Central memory CD8-positive, alpha-beta T cell (primary cell): ENCODE data around the gene DLG1.
A peak's percentile ranks its signal among the peaks of the same experiment; 100 is the strongest.
"Not testable (repeated sequence)": the region's sequence is repeated elsewhere in the genome, so short reads cannot be mapped to it uniquely, and the experiment has no call there.

Experiments
- ATAC-seq: fragments of 150-1000 bp; cut with Tn5 transposase; replicated peaks from 2 replicates; pipeline ENCODE4 v1.10.0; 2022; ENCODE audit warnings: mild to moderate bottlenecking, moderate FRiP score, moderate number of reproducible peaks; ENCODE audit not compliant: poor library complexity, severe bottlenecking; ENCODE audit errors: extremely low read depth
- DNase-seq, 2 donors: peaks; one replicate each; pipeline ENCODE4 v3.0.0; 2021; ENCODE audit warnings: low spot score in 2 of 2
- H3K27ac Mint-ChIP-seq: one replicate; pipeline ENCODE4 v1.8.0; 2022; ENCODE audit warnings: low read depth, mild to moderate bottlenecking, moderate library complexity, mixed read lengths
- H3K27me3 Mint-ChIP-seq: one replicate; pipeline ENCODE4 v1.8.0; 2022; ENCODE audit warnings: mixed read lengths
- H3K36me3 Mint-ChIP-seq: one replicate; pipeline ENCODE4 v1.8.0; 2022; ENCODE audit warnings: mild to moderate bottlenecking, moderate library complexity, mixed read lengths; ENCODE audit not compliant: insufficient read depth
- H3K4me1 Mint-ChIP-seq: one replicate; pipeline ENCODE4 v1.8.0; 2022; ENCODE audit warnings: mixed read lengths
- H3K4me3 Mint-ChIP-seq: one replicate; pipeline ENCODE4 v1.8.0; 2022; ENCODE audit warnings: mild to moderate bottlenecking, moderate library complexity, mixed read lengths
- H3K9me3 Mint-ChIP-seq: one replicate; pipeline ENCODE4 v1.8.0; 2022; ENCODE audit warnings: mixed read lengths

Gene DLG1

DNA sequence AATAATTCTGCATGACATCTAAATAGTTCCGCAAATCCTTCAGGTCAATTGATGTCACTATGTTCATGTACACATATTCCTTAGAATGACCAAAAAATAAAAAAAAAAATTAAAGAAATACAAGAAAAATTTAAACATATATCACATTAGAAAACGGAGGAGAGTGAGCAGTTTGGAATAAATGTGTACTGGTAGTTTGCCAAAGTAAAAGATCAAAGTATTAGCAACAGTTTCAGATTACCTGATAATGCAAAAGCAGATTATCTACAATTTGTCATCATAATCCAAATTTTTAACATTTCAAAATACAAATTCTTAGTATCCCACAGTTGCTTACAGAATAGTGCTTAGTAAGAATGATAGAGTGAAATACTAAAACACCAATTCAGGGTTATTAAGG lies 1.9 kb downstream of the DLG1 start:
- H3K4me3 Mint-ChIP-seq: peak overlapping the region; percentile 92
- H3K36me3 Mint-ChIP-seq: peaks cover 8% of the 10 kb centered on the region
- no peaks in the 10 kb centered on the region for H3K27me3 Mint-ChIP-seq
- ATAC-seq: no peak
- peak overlapping the region; percentile 88 for H3K27ac Mint-ChIP-seq
- peaks cover 34% of the 10 kb centered on the region for H3K4me1 Mint-ChIP-seq
- DNase-seq: no peak
- H3K9me3 Mint-ChIP-seq: no peaks in the 10 kb centered on the region

DNA sequence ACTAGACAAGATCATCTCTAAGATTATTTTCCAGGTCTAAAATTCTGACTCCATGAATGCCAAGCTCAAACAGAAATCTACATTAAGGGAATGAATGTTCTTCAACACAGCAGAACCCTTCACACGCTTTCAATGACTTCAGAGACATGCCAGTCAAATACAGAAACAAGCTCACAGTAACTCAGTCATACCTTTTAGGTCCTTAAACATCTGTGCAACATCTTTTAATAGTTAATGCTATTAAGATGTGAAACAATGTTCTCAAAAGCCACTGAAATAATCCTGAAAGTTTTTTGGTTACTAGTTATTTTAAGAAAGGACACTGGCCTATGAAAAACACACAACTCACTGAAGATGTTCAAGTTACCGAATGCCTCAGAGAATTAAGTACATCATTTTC lies 2.5 kb downstream of the DLG1 start:
- no peaks in the 10 kb centered on the region for H3K9me3 Mint-ChIP-seq
- H3K27ac Mint-ChIP-seq: no peak overlapping the region
- no peak for ATAC-seq
- H3K4me3 Mint-ChIP-seq: no peak overlapping the region
- peaks cover 12% of the 10 kb centered on the region for H3K36me3 Mint-ChIP-seq
- no peaks in the 10 kb centered on the region for H3K27me3 Mint-ChIP-seq
- no peak for DNase-seq
- peaks cover 41% of the 10 kb centered on the region for H3K4me1 Mint-ChIP-seq

DNA sequence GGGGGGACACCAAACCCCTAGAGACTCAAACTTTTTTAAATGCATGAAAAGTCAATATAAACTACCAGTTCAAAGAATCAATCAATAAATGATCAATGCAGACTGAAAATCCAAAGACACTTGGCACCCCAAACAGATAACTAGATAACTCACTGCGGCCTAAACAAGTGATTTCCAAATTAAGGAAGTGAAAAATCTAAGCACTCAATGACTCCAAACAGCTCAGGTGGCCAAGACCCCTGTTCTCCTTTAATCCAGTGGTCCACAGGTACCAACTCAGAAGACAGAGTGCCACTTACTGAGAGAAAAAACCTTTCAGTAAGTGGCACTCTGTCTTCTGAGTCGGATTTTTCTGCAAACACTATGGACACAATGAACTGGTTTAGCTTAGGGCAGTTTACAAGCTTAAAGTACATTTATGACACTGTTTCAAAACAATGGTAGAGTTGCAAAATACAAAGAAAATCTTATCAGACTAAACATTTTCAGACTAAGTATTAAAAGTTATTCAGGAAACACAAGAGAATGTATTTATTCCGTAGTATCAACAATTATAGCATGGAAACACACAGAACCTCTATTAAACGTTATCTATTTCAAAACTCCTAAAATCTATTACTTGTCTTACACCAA lies 4.7 kb downstream of the DLG1 start:
- ATAC-seq: no peak
- Mint-ChIP-seq H3K4me1 (peaks cover 42% of the 10 kb centered on the region), H3K4me3 (no peak overlapping the region), H3K27ac (no peak overlapping the region), H3K9me3 (no peaks in the 10 kb centered on the region), H3K36me3 (peaks cover 19% of the 10 kb centered on the region), H3K27me3 (no peaks in the 10 kb centered on the region)
- DNase-seq: no peak

DNA sequence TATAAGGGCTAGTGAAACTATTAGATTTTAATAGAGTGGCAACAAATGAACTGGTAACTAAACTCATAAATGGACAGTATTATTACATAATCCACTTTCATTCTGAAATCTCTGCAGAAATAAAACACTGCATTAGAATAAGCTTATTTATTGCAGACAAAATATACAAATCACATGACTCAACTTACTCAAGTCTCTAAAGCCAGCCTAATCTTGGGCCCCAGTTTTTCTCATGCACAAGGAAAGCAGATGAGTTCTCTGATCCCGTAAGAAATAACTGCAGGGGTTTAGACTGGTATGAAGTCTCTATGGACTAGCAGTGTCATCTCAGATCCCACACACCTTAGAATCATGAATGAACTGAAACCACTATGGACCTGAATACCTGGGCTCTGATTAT lies 5.8 kb downstream of the DLG1 start:
- no peaks in the 10 kb centered on the region for H3K27me3 Mint-ChIP-seq
- H3K4me3 Mint-ChIP-seq: no peak overlapping the region
- no peak for DNase-seq
- H3K27ac Mint-ChIP-seq: no peak overlapping the region
- peaks cover 41% of the 10 kb centered on the region for H3K4me1 Mint-ChIP-seq
- no peaks in the 10 kb centered on the region for H3K9me3 Mint-ChIP-seq
- peaks cover 27% of the 10 kb centered on the region for H3K36me3 Mint-ChIP-seq
- no peak for ATAC-seq

DNA sequence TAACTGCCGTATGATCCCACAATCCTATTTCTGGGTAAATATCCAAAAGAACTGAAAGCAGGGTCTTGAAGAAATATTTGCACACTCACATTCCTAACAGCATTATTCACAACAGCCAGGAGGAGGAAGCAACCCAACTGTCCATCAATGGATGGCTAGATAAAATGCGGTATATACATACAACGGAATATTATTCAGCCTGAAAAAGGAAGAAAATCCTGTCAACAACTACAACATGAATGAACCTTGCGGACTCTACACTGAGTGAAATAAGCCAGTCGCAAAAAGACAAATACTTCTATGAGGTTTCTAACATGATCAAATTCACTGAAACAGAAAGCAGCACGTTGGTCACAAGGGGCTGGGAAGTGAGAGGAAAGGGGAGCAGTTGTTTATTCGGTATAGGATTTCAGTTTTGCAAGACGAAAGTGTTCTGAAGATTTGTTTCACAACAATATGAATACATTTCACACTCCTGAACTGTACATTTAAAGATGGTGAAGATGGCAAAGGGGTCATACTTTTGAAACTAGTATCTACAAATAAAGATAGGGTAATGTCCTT lies 6.2 kb downstream of the DLG1 start:
- H3K4me3 Mint-ChIP-seq: no peak overlapping the region
- DNase-seq: no peak

DNA sequence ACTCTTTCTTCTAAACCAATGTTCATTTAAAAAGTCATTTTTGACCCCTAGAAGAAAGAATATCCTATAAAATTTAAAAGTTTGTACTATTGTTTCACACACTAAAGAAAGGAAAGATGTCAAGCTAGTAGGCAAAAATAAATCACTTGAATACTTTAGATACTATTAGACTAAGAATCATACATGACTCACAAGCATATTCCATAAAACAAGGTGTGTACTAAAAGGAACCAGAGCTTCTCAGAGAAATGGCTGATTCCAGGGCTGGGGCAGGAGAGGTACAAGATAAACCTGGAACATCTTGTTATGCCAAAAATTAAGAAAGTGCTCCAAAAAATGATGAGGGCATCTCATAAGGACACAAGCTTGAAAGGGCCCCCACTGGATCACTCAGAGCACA lies 8.7 kb downstream of the DLG1 start:
- DNase-seq (no peak), ATAC-seq (no peak)
- H3K4me3 Mint-ChIP-seq: no peak overlapping the region
- peaks cover 32% of the 10 kb centered on the region for H3K36me3 Mint-ChIP-seq
- no peak overlapping the region for H3K27ac Mint-ChIP-seq
- no peaks in the 10 kb centered on the region for H3K27me3 Mint-ChIP-seq
- peaks cover 44% of the 10 kb centered on the region for H3K4me1 Mint-ChIP-seq
- H3K9me3 Mint-ChIP-seq: no peaks in the 10 kb centered on the region

More for the DNA sequence above, 6.2 kb downstream of the DLG1 start:
- ATAC-seq: no peak
- peaks cover 27% of the 10 kb centered on the region for H3K36me3 Mint-ChIP-seq
- no peak overlapping the region for H3K27ac Mint-ChIP-seq
- no peaks in the 10 kb centered on the region for H3K9me3 Mint-ChIP-seq
- peaks cover 41% of the 10 kb centered on the region for H3K4me1 Mint-ChIP-seq
- H3K27me3 Mint-ChIP-seq: no peaks in the 10 kb centered on the region

DNA sequence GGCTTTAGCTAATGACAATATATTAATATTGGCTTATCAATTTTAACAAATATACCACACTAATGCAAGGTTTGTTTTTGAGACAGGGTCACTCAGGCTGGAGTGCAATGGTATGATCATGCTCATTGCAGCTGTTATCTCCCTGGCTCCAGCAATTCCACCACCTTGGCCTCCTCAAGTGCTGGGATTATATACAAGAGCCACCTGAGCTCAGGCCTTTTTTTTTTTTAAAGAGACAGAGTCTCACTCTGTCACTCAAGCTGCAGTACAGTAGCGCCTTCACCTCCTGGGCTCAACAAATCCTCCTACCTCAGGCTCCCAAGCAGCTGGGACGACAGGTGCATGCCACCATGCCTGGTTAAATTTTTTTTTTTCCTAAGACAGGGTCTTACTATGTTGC lies 11.7 kb downstream of the DLG1 start:
- Mint-ChIP-seq H3K27me3 (no peaks in the 10 kb centered on the region), H3K9me3 (no peaks in the 10 kb centered on the region), H3K4me3 (no peak overlapping the region), H3K27ac (no peak overlapping the region), H3K4me1 (peaks cover 41% of the 10 kb centered on the region), H3K36me3 (peaks cover 38% of the 10 kb centered on the region)
- DNase-seq (no peak), ATAC-seq (no peak)

DNA sequence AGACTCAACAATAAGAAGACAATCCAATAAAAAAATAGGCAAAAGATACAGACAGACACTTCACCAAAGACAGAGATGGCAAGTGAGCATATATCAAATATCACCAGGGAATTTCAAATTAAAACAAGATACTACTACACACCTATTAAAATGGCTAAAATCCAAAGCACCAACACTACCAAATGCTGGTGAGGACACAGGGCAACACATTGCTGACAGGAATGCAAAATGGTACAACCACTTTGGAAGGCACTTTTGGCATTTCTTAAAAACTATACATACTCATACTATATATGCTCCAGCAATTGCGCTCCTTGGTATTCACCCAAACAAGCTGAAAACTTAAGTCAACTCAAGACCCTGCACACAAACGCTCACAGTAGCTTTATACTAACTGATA lies 12.9 kb downstream of the DLG1 start:
- ATAC-seq: no peak
- DNase-seq: no peak
- H3K4me3 Mint-ChIP-seq: no peak overlapping the region
- peaks cover 41% of the 10 kb centered on the region for H3K36me3 Mint-ChIP-seq
- no peaks in the 10 kb centered on the region for H3K9me3 Mint-ChIP-seq
- H3K27me3 Mint-ChIP-seq: no peaks in the 10 kb centered on the region
- no peak overlapping the region for H3K27ac Mint-ChIP-seq
- peaks cover 37% of the 10 kb centered on the region for H3K4me1 Mint-ChIP-seq

DNA sequence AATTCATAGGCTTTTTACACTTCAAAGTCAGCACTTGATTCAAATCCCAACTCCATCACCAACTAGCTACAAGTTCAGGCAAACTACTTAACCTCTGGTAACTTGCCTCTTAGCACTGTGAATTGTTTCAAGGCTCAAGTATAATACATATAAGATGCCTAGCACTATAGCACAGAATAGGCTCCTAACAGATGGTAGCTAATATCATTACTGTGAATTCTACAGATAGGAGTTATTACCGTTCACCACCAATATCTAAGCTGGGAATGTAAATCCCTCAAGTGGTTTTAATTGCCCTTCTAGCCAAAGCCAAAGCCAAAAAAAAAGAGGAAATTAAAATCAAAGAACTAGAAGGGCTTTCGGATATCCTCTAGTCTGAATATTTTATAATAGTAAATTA lies 15.4 kb downstream of the DLG1 start:
- no peaks in the 10 kb centered on the region for H3K27me3 Mint-ChIP-seq
- H3K4me1 Mint-ChIP-seq: peaks cover 40% of the 10 kb centered on the region
- no peak overlapping the region for H3K27ac Mint-ChIP-seq
- DNase-seq (no peak), ATAC-seq (no peak)
- peaks cover 34% of the 10 kb centered on the region for H3K36me3 Mint-ChIP-seq
- no peaks in the 10 kb centered on the region for H3K9me3 Mint-ChIP-seq
- no peak overlapping the region for H3K4me3 Mint-ChIP-seq

DNA sequence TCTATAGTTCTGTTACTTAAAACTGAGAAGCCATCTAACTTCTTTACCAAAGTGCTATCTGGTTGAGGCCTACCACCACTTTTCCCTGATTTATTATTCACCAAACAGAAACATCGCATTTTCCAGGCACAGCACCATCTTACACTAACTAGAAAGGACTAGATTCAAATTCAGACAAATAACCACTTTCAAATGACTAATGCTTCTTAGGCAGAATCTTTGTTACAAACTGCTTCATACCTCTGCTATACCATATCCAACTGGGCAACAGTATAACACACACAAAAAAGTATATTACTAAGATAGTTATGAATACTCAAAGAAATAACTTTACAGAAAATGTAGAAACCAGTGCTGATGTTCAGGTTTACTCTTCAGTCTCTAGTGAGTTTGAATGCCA lies 16.6 kb downstream of the DLG1 start:
- peaks cover 30% of the 10 kb centered on the region for H3K36me3 Mint-ChIP-seq
- no peak overlapping the region for H3K4me3 Mint-ChIP-seq
- DNase-seq: no peak
- H3K4me1 Mint-ChIP-seq: peaks cover 40% of the 10 kb centered on the region
- no peak overlapping the region for H3K27ac Mint-ChIP-seq
- no peaks in the 10 kb centered on the region for H3K27me3 Mint-ChIP-seq
- no peaks in the 10 kb centered on the region for H3K9me3 Mint-ChIP-seq
- ATAC-seq: no peak

DNA sequence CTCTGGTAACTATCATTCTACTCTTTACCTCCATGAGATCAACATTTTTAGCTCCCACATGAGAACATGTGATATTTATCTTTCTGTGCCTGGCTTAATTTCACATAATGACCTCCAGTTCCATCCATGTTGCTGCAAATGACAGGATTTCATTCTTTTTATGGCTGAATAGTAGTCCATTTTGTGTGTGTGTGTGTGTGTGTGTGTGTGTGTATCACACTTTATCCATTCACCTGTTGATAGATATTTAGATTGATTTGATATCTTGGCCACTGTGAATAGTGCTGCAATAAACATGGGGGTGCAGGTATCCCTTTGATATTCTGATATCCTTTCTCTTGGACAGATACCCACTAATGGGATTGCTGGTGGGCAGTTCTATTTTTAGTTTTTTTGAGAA lies 18.3 kb downstream of the DLG1 start:
- DNase-seq (no peak), ATAC-seq (no peak)
- peaks cover 41% of the 10 kb centered on the region for H3K4me1 Mint-ChIP-seq
- H3K36me3 Mint-ChIP-seq: peaks cover 25% of the 10 kb centered on the region
- H3K27me3 Mint-ChIP-seq: no peaks in the 10 kb centered on the region
- no peaks in the 10 kb centered on the region for H3K9me3 Mint-ChIP-seq
- H3K27ac Mint-ChIP-seq: no peak overlapping the region
- no peak overlapping the region for H3K4me3 Mint-ChIP-seq

DNA sequence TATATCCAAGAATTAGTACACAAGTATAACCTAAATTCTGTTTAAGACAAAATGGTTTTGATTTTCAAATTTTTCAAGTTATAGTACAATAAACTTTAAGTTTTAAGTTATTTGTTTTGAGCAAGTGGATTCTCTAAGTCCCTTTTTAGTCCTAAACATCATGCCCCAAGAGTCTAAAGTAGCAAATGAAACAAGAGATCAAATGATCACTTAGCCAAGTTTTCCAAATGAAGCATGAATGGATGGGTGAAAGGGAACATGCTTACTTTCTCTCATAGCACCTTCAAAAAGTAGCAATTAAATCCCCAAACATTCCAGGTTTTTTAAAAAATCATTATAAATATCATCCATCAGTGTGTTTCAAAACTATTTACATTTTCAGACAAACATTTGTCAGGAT lies 19.5 kb downstream of the DLG1 start:
- Mint-ChIP-seq H3K4me1 (peaks cover 37% of the 10 kb centered on the region), H3K4me3 (no peak overlapping the region), H3K27me3 (no peaks in the 10 kb centered on the region), H3K36me3 (peaks cover 26% of the 10 kb centered on the region), H3K9me3 (no peaks in the 10 kb centered on the region), H3K27ac (no peak overlapping the region)
- no peak for DNase-seq
- ATAC-seq: no peak

DNA sequence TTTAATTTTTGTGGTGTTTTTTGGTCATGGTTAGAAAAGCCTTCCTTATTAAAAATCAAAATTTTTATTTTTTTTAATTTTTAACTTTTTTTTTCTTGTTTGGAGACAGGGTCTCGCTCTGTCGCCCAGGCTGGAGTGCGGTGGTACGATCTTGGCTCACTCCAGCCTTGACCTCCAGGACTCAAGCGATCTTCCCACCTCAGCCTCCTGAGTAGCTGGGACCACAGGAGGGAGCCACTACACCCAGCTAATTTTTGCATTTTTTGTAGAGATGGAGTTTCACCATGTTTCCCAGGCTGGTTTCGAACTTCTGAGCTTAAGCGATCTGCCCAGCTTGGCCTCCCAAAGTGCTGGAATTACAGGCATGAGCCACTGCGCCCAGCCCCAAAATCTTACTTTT lies 21.6 kb downstream of the DLG1 start:
- H3K4me1 Mint-ChIP-seq: peaks cover 51% of the 10 kb centered on the region
- ATAC-seq, H3K4me3 Mint-ChIP-seq, H3K27ac Mint-ChIP-seq, H3K9me3 Mint-ChIP-seq, DNase-seq, H3K27me3 Mint-ChIP-seq: not testable (repeated sequence)
- peaks cover 17% of the 10 kb centered on the region for H3K36me3 Mint-ChIP-seq
